SJSA1 (cell line): ENCODE results near the gene GCFC2. TPM values are rescaled to one million over a fixed set of nuclear protein-coding genes. Genes with fewer than 3 reads are reported as not detected.

ENCODE experiments used
- total RNA-seq: library from RNA; depleted of rRNA; stranded (reverse); fragments of >200 nt; shearing (Covaris generic); gene quantifications from 2 replicates; pipeline ENCODE4 v1.2.3, GENCODE V29; 2014; rRNA removed

GCFC2 gene
- total RNA-seq, 1 experiment from 2014 or later: 28.4 TPM

Other genes with a start within 250 kb of the GCFC2 start
- 152 and 214 TPM in 2 replicates for gene EVA1A, start 150.0 kb downstream of the GCFC2 start, total RNA-seq
- gene MRPL19, start 64.1 kb downstream of the GCFC2 start, total RNA-seq: 75.4 and 95.7 TPM in 2 replicates